Fibroblast of skin of back (primary cell): ENCODE data around the gene MRGPRX2. TPM values are rescaled to one million over a fixed set of nuclear protein-coding genes. Genes with fewer than 3 reads are reported as not detected.

ENCODE experiments used
- DNase-seq: peaks from one replicate; pipeline ENCODE4 v3.0.0-alpha.2; 2013
- polyA plus RNA-seq, 2 experiments: library from polyadenylated mRNA; unstranded; fragments of 120-200 nt; gene quantifications; one replicate each; pipeline ENCODE4 v1.2.1, GENCODE V29; 2013; ENCODE audit not compliant: insufficient read length in 2 of 2

MRGPRX2 gene
- not detected for polyA plus RNA-seq (2013, experiment 1 of 2; ENCODE audit: insufficient read length)
- not detected for polyA plus RNA-seq (2013, experiment 2 of 2; ENCODE audit: insufficient read length)

GRCh38 chr11:19060629-19061028 lies at the start of gene MRGPRX2:
MRGPRX2 (minus strand) TSS chr11:19060717; CDS start chr11:19056402, 4,315 bp downstream.
- DNase-seq, result no peak

GRCh38 chr11:19110295-19110694 lies 49.8 kb upstream of the MRGPRX2 start:
- no peak for DNase-seq

- no peak for DNase-seq
These were observed 46.6 kb upstream of the MRGPRX2 start for GRCh38 chr11:19107125-19107524.

GRCh38 chr11:19105011-19105410 lies 44.5 kb upstream of the MRGPRX2 start:
- no peak for DNase-seq

GRCh38 chr11:19102521-19102900 lies 42.0 kb upstream of the MRGPRX2 start:
- no peak for DNase-seq

- no peak for DNase-seq
These were observed 41.4 kb upstream of the MRGPRX2 start for GRCh38 chr11:19101796-19102520.

GRCh38 chr11:19100885-19101284 lies 40.4 kb upstream of the MRGPRX2 start:
- no peak for DNase-seq

- no peak for DNase-seq
These were observed 38.6 kb upstream of the MRGPRX2 start for GRCh38 chr11:19099093-19099492.

GRCh38 chr11:19094859-19095258 lies 34.3 kb upstream of the MRGPRX2 start:
- no peak for DNase-seq

- DNase-seq, result peak; percentile 15
These were observed 33.5 kb upstream of the MRGPRX2 start for GRCh38 chr11:19093976-19094375.

GRCh38 chr11:19092850-19093249 lies 32.3 kb upstream of the MRGPRX2 start:
- DNase-seq, result no peak

- no peak for DNase-seq
These were observed 31.8 kb upstream of the MRGPRX2 start for GRCh38 chr11:19092342-19092741.

GRCh38 chr11:19091366-19091765 lies 30.8 kb upstream of the MRGPRX2 start:
- no peak for DNase-seq

GRCh38 chr11:19089421-19089820 lies 28.9 kb upstream of the MRGPRX2 start:
- no peak for DNase-seq

- no peak for DNase-seq
These were observed 28.3 kb upstream of the MRGPRX2 start for GRCh38 chr11:19088791-19089190.

GRCh38 chr11:19087658-19088057 lies 27.1 kb upstream of the MRGPRX2 start:
- peak; percentile 8 for DNase-seq

GRCh38 chr11:19084661-19085315 lies 24.3 kb upstream of the MRGPRX2 start:
- no peak for DNase-seq

- no peak for DNase-seq
These were observed 22.6 kb upstream of the MRGPRX2 start for GRCh38 chr11:19083166-19083565.

- peak; percentile 13 for DNase-seq
These were observed 20.1 kb upstream of the MRGPRX2 start for GRCh38 chr11:19080579-19080993.

- peak; percentile 56 for DNase-seq
These were observed 19.3 kb upstream of the MRGPRX2 start for GRCh38 chr11:19079643-19080440.

GRCh38 chr11:19077965-19078364 lies 17.4 kb upstream of the MRGPRX2 start:
- DNase-seq, result no peak

GRCh38 chr11:19076744-19077589 lies 16.4 kb upstream of the MRGPRX2 start:
- DNase-seq, result peak; percentile 36
